Gastrocnemius medialis (tissue), 4 donors: ENCODE measurements around the gene DZIP3. TPM values are rescaled to one million over a fixed set of nuclear protein-coding genes. Genes with fewer than 3 reads are reported as not detected.

ENCODE experiments used
- ATAC-seq, 2 donors: fragments of 150-250 bp; one replicate each; pipeline ENCODE4 v1.9.1; 2016
- DNase-seq, 2 donors: peaks; one replicate each; pipeline ENCODE4 v3.0.0-alpha.2; 2019
- H3K27ac ChIP-seq, 4 donors: fragments of 200-600 bp; sonication (generic); 1 replicate in 1 of 4; 2 replicates in 3 of 4; pipeline ENCODE4 v1.5.1; 2016 to 2018; ENCODE audit warnings: mild to moderate bottlenecking in 2 of 4, moderate library complexity in 1 of 4
- H3K27me3 ChIP-seq, 3 donors: fragments of 200-600 bp; sonication (generic) in 2 of 3; 1 replicate in 1 of 3; 2 replicates in 2 of 3; pipeline versions ENCODE4 v1.5.1 to v1.6.0; 2016 to 2019; ENCODE audit warnings: mild to moderate bottlenecking in 1 of 3, moderate library complexity in 1 of 3
- H3K36me3 ChIP-seq, 2 donors: fragments of 200-600 bp; sonication (generic) in 1 of 2; one replicate each; pipeline ENCODE4 v1.5.1; 2017 to 2018
- H3K4me1 ChIP-seq, 2 donors: fragments of 200-600 bp; sonication (generic) in 1 of 2; one replicate each; pipeline ENCODE4 v1.5.1; 2016 to 2017; ENCODE audit warnings: mild to moderate bottlenecking in 2 of 2
- H3K4me3 ChIP-seq, 4 donors: fragments of 200-600 bp; sonication (generic) in 3 of 4; 1 replicate in 1 of 4; 2 replicates in 3 of 4; pipeline ENCODE4 v1.5.1; 2016 to 2019; ENCODE audit warnings: mild to moderate bottlenecking in 2 of 4
- H3K9me3 ChIP-seq, 3 donors: fragments of 200-600 bp; sonication (generic) in 2 of 3; 1 replicate in 1 of 3; 2 replicates in 2 of 3; pipeline ENCODE4 v1.5.1; 2016 to 2019
- POLR2A ChIP-seq, 2 donors: fragments of 450-650 bp; IDR thresholded peaks; one replicate each; pipeline ENCODE4 v1.6.1; 2017; ENCODE audit warnings: antibody characterized with exemption in 2 of 2, mild to moderate bottlenecking in 2 of 2, moderate library complexity in 2 of 2
- in situ Hi-C, 4 donors: fragments of 200-750 bp; cut with MboI; loops; one replicate each; pipeline versions ENCODE4 v1.15.0 to v1.8.0; 2017; ENCODE audit warnings: low sequenced_read_pairs in 4 of 4
- intact Hi-C: fragments of 100-400 bp; cut with DNase I; formaldehyde crosslinking; loops from one replicate; pipeline ENCODE4 v1.15.1; 2023; ENCODE audit warnings: low total_unique reads
- total RNA-seq, 4 donors: library from RNA; depleted of rRNA; stranded (reverse); fragments of >200 nt; gene quantifications; one replicate each; pipeline versions ENCODE4 v1.1.0 to v1.2.3, GENCODE V29; 2016
- TF ChIP-seq, protein P1 (sequence below), 5 experiments: fragments of 450-650 bp in 3 of 5; fragments of 200-600 bp in 2 of 5; sonication (generic) in 2 of 5; IDR thresholded peaks in 4 of 5; conservative IDR thresholded peaks in 1 of 5; 1 replicate in 4 of 5; 2 replicates in 1 of 5; pipeline ENCODE4 v1.5.1; 2016 to 2019; ENCODE audit warnings: antibody characterized with exemption in 5 of 5, mild to moderate bottlenecking in 3 of 5, moderate library complexity in 3 of 5

DZIP3 gene
- total RNA-seq, 4 donors from 2014 or later: 3.4 to 7.8 (median 5.7) TPM

DNA sequence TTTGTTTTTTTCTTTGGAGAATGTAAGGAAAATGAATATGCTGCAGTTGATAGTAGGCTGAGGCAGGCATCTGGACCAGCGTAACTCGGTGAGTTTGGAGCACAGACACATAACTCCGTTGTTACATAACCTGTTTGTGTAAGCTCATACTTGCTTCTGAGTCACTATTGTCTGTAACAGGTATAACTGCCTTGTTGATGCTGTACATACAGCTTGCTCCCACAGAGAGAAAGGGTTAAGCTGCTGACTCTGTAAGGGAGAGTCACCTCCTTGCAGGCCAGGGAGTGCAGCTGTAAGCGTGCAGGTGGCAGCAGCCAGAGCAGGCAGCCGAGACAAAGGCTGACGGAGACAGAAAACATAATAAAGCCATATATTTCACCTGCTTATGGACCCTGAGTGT is 147.3 kb downstream of the DZIP3 start:
- no peak for DNase-seq
- ATAC-seq: no peak
- in situ Hi-C loops (no loop called here), intact Hi-C loops (no loop called here)
- H3K36me3 ChIP-seq: no peaks in the 10 kb centered on the region
- H3K4me3 ChIP-seq: no peak overlapping the region
- H3K27ac ChIP-seq: no peak overlapping the region
- H3K9me3 ChIP-seq: no peaks in the 10 kb centered on the region
- no peaks in the 10 kb centered on the region for H3K27me3 ChIP-seq
- TF ChIP-seq, protein P1, sequence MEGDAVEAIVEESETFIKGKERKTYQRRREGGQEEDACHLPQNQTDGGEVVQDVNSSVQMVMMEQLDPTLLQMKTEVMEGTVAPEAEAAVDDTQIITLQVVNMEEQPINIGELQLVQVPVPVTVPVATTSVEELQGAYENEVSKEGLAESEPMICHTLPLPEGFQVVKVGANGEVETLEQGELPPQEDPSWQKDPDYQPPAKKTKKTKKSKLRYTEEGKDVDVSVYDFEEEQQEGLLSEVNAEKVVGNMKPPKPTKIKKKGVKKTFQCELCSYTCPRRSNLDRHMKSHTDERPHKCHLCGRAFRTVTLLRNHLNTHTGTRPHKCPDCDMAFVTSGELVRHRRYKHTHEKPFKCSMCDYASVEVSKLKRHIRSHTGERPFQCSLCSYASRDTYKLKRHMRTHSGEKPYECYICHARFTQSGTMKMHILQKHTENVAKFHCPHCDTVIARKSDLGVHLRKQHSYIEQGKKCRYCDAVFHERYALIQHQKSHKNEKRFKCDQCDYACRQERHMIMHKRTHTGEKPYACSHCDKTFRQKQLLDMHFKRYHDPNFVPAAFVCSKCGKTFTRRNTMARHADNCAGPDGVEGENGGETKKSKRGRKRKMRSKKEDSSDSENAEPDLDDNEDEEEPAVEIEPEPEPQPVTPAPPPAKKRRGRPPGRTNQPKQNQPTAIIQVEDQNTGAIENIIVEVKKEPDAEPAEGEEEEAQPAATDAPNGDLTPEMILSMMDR (IDR thresholded peaks at IDR 0.05 in 4 of 5, conservative IDR thresholded peaks at IDR 0.05 in 1 of 5): no peak
- no peaks in the 10 kb centered on the region for H3K4me1 ChIP-seq

DNA sequence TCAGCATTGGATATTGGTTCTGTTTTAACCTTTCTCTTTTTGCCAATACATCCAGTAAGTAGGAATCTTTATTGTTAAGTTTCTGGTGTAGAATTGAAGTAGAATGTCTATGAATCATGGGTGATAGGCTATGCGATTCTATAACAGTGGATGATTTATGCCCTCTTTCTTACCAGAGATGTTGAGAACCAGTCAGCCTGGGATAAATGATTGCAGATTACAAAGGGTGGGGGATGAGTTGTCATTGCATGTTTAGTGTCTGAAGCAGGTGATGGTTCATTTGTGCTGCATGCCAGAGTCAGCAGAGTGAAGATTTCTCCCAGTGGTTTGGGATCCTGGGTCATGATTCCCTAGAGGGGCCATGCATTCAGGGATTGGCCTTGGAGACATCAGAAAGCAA is 153.4 kb downstream of the DZIP3 start:
- intact Hi-C loops: no loop called here
- DNase-seq: no peak
- H3K36me3 ChIP-seq: no peaks in the 10 kb centered on the region
- H3K9me3 ChIP-seq: no peaks in the 10 kb centered on the region
- H3K4me3 ChIP-seq: no peak overlapping the region
- no peak overlapping the region for H3K27ac ChIP-seq
- H3K4me1 ChIP-seq: no peaks in the 10 kb centered on the region
- no peak for ATAC-seq
- no peak for TF ChIP-seq POLR2A (IDR thresholded peaks at IDR 0.05)
- TF ChIP-seq, protein P1 (IDR thresholded peaks at IDR 0.05 in 4 of 5, conservative IDR thresholded peaks at IDR 0.05 in 1 of 5): no peak
- in situ Hi-C loops: no loop called here
- H3K27me3 ChIP-seq: no peaks in the 10 kb centered on the region

Other genes starting within 250 kb of the DZIP3 start
- under 1 TPM in 3 of 4 donors, not detected in 1; 0.10 to 0.27 (median 0.13) TPM for gene MYH15, start 79.1 kb upstream of the DZIP3 start, total RNA-seq
- gene CIP2A, start 284 bp upstream of the DZIP3 start, total RNA-seq: 1 to 10 TPM in 2 of 4 donors, under 1 TPM in 2; 0.61 to 1.9 (median 0.96) TPM
- gene RETNLB, start 167.7 kb downstream of the DZIP3 start, total RNA-seq: not detected
- gene TRAT1, start 233.1 kb downstream of the DZIP3 start, total RNA-seq: not detected